Measurements from ENCODE around the gene HTR6. TPM values are rescaled to one million over a fixed set of nuclear protein-coding genes. Genes with fewer than 3 reads are reported as not detected.

The HTR6 gene
- total RNA-seq, 2 experiments from 2014 or later, result not detected

- H3K4me2 ChIP-seq (ENCODE audit: low read length), result no peak overlapping the region
- H4K20me1 ChIP-seq (ENCODE audit: insufficient read depth, low read length), result no peaks in the 10 kb centered on the region
- no peak overlapping the region for H3K4me3 ChIP-seq (ENCODE audit: low read depth, low read length, poor library complexity, severe bottlenecking)
- H3K36me3 ChIP-seq (ENCODE audit: insufficient read depth, low read length), result no peaks in the 10 kb centered on the region
- BruUV-seq (replicated peaks), result no TSS peak
- H3K9me2 ChIP-seq (ENCODE audit: insufficient read depth, low read length), result no peaks in the 10 kb centered on the region
- H3K27ac ChIP-seq (ENCODE audit: low read depth, low read length, poor library complexity, severe bottlenecking), result no peak overlapping the region
- no peaks in the 10 kb centered on the region for H3K4me1 ChIP-seq (ENCODE audit: insufficient read depth, low read length, poor library complexity, severe bottlenecking)
- ChIA-PET POLR2A (no interaction called here), CTCF (ENCODE audit: unreplicated experiment) (interaction anchor here (0.5 kb wide), 1 partner anchor 16 kb away, joined by 3 read pairs; no protein-coding TSS in a partner anchor)
- no peak overlapping the region for H2AFZ ChIP-seq (ENCODE audit: low read length)
- H3K79me2 ChIP-seq (ENCODE audit: insufficient read depth, low read depth, low read length), result no peaks in the 10 kb centered on the region
- DNase-seq (ENCODE audit: low spot score), result no peak
- TF ChIP-seq CTCF (conservative IDR thresholded peaks at IDR 0.05; ENCODE audit: low read length) (no peak), EZH2phosphoT487 (IDR thresholded peaks at IDR 0.05; ENCODE audit: borderline replicate concordance, low read depth, low read length) (no peak)
- H3K9me3 ChIP-seq (ENCODE audit: low read length), result no peaks in the 10 kb centered on the region
- intact Hi-C loops (cut with micrococcal nuclease; ENCODE audit: unreplicated experiment), result no loop called here
Measured at GRCh38 chr1:19688041-19688842, 23.6 kb downstream of the HTR6 start.

GRCh38 chr1:19689085-19689757, 24.5 kb downstream of the HTR6 start:
- no peaks in the 10 kb centered on the region for H3K79me2 ChIP-seq (ENCODE audit: insufficient read depth, low read depth, low read length)
- H3K9me3 ChIP-seq (ENCODE audit: low read length), result no peaks in the 10 kb centered on the region
- H3K4me2 ChIP-seq (ENCODE audit: low read length), result no peak overlapping the region
- CTCF ChIA-PET (ENCODE audit: unreplicated experiment), result interaction anchor here (0.5 kb wide), 1 partner anchor 15 kb away, joined by 3 read pairs; no protein-coding TSS in a partner anchor
- H3K4me1 ChIP-seq (ENCODE audit: insufficient read depth, low read length, poor library complexity, severe bottlenecking), result no peaks in the 10 kb centered on the region
- BruUV-seq (replicated peaks), result no TSS peak
- no peaks in the 10 kb centered on the region for H3K9me2 ChIP-seq (ENCODE audit: insufficient read depth, low read length)
- H2AFZ ChIP-seq (ENCODE audit: low read length), result no peak overlapping the region
- TF ChIP-seq CTCF (conservative IDR thresholded peaks at IDR 0.05; ENCODE audit: low read length) (no peak), EZH2phosphoT487 (IDR thresholded peaks at IDR 0.05; ENCODE audit: borderline replicate concordance, low read depth, low read length) (no peak)
- DNase-seq (ENCODE audit: low spot score), result no peak
- H3K4me3 ChIP-seq (ENCODE audit: low read depth, low read length, poor library complexity, severe bottlenecking), result no peak overlapping the region
- no peak overlapping the region for H3K27ac ChIP-seq (ENCODE audit: low read depth, low read length, poor library complexity, severe bottlenecking)
- no peaks in the 10 kb centered on the region for H4K20me1 ChIP-seq (ENCODE audit: insufficient read depth, low read length)
- POLR2A ChIA-PET, result no interaction called here
- no peaks in the 10 kb centered on the region for H3K36me3 ChIP-seq (ENCODE audit: insufficient read depth, low read length)
- intact Hi-C loops (cut with micrococcal nuclease; ENCODE audit: unreplicated experiment), result no loop called here

- ChIA-PET POLR2A (no interaction called here), CTCF (ENCODE audit: unreplicated experiment) (no interaction called here)
- H3K9me3 ChIP-seq (ENCODE audit: low read length), result no peaks in the 10 kb centered on the region
- no peaks in the 10 kb centered on the region for H3K36me3 ChIP-seq (ENCODE audit: insufficient read depth, low read length)
- H3K4me3 ChIP-seq (ENCODE audit: low read depth, low read length, poor library complexity, severe bottlenecking), result no peak overlapping the region
- no peak overlapping the region for H2AFZ ChIP-seq (ENCODE audit: low read length)
- H3K27ac ChIP-seq (ENCODE audit: low read depth, low read length, poor library complexity, severe bottlenecking), result no peak overlapping the region
- H3K9me2 ChIP-seq (ENCODE audit: insufficient read depth, low read length), result no peaks in the 10 kb centered on the region
- BruUV-seq (replicated peaks), result no TSS peak
- peak; percentile 12 for DNase-seq (ENCODE audit: low spot score)
- H3K4me2 ChIP-seq (ENCODE audit: low read length), result no peak overlapping the region
- TF ChIP-seq CTCF (conservative IDR thresholded peaks at IDR 0.05; ENCODE audit: low read length) (no peak), EZH2phosphoT487 (IDR thresholded peaks at IDR 0.05; ENCODE audit: borderline replicate concordance, low read depth, low read length) (no peak)
- intact Hi-C loops (cut with micrococcal nuclease; ENCODE audit: unreplicated experiment), result no loop called here
- H4K20me1 ChIP-seq (ENCODE audit: insufficient read depth, low read length), result no peaks in the 10 kb centered on the region
- no peaks in the 10 kb centered on the region for H3K4me1 ChIP-seq (ENCODE audit: insufficient read depth, low read length, poor library complexity, severe bottlenecking)
- no peaks in the 10 kb centered on the region for H3K79me2 ChIP-seq (ENCODE audit: insufficient read depth, low read depth, low read length)
Measured at GRCh38 chr1:19689856-19690255, 25.2 kb downstream of the HTR6 start.

Data from OCI-LY7 (cell line).